Measurements from ENCODE around the gene SERTAD2.

The SERTAD2 gene

DNA sequence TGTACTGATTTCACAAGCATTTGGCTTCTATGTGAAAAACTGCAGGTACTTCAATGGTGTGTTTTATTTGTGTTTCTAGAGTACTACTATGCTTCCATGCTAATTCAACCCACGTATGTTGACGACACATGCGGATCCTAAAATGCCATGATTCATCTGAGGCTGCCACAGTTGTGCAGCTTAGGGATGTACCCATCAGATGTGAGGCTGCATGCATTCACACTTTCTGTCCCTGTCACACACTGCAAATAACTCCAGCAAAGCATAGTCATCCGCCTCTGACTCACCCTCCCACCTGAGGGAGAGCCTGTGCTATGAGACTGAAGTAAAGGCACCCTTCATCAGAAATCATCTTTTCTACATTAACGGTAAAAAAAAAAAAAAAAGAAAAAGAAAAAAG, 22.1 kb upstream of the SERTAD2 start:
- no peak for DNase-seq (ENCODE audit: low spot score)

DNA sequence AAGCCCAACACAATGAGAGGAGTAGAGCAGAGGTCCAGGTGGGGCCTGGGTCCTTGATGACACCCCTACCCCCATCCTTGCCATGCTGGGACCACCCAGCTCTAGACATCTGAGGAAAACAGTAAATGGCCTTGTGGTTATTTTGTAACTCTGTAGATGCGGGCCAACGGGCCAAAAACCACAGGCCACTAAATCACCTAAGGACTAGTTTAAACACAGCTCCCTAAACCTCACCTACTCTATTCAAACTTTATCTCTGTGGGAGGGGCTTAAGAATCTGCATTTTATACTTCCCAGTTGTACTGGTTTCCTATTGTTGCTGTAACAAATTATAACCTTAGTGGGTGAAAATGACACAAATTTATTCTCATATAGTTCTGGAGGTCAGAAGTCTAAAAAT, 19.0 kb upstream of the SERTAD2 start:
- no peak for DNase-seq (ENCODE audit: low spot score)

DNA sequence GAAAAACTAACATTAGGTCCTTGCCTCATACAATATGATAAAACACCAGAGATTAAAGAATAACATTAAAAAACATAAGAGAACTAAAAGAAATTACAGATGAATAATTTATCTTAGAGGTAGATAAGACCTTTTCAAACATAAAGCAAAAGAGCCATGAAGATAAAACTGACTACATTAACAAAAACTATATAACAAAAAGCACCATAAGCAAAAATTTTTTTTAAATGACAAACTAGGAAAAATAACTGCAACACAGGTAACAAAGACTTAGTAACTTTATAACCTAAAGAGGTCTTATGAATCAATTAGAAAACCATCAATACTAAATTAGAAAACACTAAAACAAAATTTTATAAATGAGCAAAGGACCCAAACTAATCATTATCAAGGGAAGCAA, 16.3 kb upstream of the SERTAD2 start:
- no peak for DNase-seq (ENCODE audit: low spot score)

GRCh38 chr2:64669288-64669687, 15.6 kb upstream of the SERTAD2 start:
- DNase-seq (ENCODE audit: low spot score): no peak

- no peak for DNase-seq (ENCODE audit: low spot score)
These were observed 14.8 kb upstream of the SERTAD2 start for GRCh38 chr2:64668542-64668941.

GRCh38 chr2:64667535-64667934, 13.8 kb upstream of the SERTAD2 start:
- no peak for DNase-seq (ENCODE audit: low spot score)

GRCh38 chr2:64666810-64667438, 13.2 kb upstream of the SERTAD2 start:
- no peak for DNase-seq (ENCODE audit: low spot score)

DNA sequence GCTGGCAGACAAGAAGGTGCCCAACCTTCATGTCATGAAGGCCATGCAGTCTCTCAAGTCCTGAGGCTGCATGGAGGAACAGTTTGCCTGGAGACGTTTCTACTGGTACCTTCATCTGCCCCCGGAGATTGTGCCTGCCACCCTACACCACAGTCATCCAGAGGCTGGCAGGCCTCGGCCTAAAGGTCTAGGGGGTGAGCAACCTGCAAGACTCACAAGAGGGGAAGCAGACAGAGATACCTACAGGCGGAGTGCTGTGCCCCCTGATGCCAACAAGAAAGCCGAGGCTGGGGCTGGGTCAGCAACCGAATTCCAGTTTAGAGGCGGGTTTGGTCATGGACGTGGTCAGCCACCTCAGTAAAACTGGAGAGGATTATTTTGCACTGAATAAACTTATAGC, 12.0 kb upstream of the SERTAD2 start:
- no peak for DNase-seq (ENCODE audit: low spot score)

DNA sequence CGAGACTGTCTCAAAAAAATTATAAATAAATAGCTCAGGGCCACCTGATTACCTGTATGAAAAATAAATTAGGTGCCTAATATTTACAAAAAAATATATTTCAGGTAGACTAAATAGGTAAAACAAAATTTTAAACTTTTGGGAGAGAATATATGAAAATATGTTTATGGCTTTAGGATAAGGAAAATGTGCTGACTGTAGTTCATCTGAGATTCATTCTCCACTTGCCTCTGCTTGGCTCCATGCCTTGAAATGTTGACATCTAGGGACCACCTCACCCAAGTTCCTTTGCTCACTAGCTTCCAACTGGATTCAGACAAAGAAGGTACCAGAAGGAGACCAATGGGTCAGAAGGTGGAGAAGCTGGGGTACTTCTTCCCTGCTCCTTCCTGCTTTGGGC, 9.7 kb upstream of the SERTAD2 start:
- DNase-seq (ENCODE audit: low spot score): no peak

DNA sequence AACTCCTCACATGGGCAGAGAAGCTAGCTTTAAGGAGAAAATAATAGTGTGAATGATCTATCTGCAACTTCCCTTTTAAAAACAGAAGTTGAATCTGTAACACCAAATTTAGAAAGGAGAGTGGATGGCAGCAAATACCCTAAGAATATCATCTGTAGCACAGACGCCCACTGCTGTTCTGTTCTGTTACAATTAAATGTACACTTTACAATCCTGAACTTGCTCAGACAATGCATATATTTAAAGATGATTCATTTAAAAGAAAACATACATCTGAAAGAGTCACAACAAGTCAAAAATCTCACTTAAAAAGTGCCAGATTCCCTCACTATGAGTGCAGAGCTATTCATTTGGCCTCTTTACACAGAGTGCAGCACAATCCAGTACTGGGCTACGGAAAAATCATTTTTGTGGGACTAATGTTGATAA, 8.0 kb upstream of the SERTAD2 start:
- DNase-seq (ENCODE audit: low spot score): no peak

DNA sequence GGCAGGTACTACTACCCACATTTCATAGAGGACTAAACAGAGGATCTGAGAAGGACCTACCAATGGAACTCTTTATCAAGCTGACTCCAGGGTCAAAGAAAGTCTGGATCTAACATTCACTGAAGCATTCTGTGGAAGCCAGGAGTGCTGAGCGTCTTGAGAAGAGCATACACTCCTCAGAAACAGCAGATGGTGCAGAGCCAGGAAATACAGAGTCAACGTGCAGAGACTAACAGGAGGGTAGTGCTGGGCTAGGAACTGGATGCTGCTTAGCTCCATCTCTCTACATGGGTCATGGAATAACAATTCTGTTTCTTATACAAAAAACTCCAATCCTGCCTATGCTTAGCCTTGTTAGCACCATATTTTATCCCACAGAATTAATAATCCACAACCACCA, 5.5 kb upstream of the SERTAD2 start:
- no peak for DNase-seq (ENCODE audit: low spot score)

- no peak for DNase-seq (ENCODE audit: low spot score)
These were observed 4.6 kb upstream of the SERTAD2 start for GRCh38 chr2:64658269-64658668.

GRCh38 chr2:64657411-64657810, 3.7 kb upstream of the SERTAD2 start:
- no peak for DNase-seq (ENCODE audit: low spot score)

DNA sequence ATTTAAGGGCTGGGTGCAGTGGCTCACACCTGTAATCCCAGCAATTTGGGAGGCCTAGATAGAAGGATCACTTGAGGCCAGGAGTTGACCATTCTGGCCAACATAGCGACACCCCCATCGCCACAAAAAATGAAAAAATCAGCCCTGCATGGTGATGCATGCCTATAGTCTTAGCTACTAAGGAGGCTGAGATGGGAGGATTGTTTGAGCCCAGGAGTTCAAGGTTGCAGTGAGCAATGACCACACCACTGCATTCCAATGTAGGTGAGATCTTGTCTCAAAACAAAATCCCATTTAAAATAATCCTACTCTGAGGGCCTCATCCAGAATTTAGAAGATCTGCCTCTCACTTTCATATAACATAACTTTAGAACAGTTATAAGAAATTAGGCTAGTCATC, 2.7 kb upstream of the SERTAD2 start:
- no peak for DNase-seq (ENCODE audit: low spot score)

- DNase-seq (ENCODE audit: low spot score): no peak
These were observed 2.2 kb upstream of the SERTAD2 start for GRCh38 chr2:64655873-64656272.

- peak; percentile 42 for DNase-seq (ENCODE audit: low spot score)
These were observed 1.4 kb upstream of the SERTAD2 start for GRCh38 chr2:64655018-64655664.

- DNase-seq (ENCODE audit: low spot score): peak; percentile 89
These were observed 524 bp upstream of the SERTAD2 start for GRCh38 chr2:64654063-64654811.

DNA sequence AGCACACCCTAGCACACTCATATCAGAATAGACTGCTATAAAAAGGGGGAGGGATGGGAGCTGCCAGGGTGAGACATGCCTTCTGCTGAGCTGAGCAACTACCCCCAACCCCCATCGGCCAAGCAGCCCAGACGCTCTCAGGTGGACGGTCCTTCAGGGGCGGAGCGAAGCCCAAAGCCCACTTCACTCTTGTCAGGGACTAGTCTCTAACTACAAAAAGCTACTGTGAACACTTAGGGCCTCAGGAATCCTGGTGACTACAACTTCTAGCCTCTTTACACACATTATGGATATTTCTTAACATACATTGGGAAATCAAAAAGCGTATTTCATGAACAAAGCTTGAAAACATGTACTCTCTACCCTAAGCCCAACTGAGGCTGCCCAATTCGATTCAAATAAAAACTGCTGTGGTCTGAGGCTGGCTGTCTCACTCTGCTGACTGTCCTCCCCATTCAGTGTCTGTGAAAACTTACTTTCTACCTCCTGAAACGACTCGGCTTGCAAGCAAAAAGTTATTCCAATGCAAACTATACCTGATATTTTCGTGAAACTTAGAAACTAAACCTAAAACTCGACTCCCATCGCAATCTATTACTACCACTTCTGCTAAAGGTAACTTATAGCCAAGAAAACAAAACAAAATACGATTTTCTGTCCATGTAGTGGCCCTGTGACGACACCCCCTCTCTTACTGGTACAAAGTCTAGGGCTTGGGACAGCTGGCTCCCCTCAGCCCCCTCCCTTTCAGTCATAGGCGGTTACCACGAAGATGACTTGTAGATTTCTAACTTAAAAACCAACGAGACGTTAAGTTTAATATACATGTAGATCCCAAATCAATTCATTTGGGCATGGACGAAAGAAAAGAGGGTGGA, 1.2 kb downstream of the SERTAD2 start:
- peak; percentile 55 for DNase-seq (ENCODE audit: low spot score)

DNA sequence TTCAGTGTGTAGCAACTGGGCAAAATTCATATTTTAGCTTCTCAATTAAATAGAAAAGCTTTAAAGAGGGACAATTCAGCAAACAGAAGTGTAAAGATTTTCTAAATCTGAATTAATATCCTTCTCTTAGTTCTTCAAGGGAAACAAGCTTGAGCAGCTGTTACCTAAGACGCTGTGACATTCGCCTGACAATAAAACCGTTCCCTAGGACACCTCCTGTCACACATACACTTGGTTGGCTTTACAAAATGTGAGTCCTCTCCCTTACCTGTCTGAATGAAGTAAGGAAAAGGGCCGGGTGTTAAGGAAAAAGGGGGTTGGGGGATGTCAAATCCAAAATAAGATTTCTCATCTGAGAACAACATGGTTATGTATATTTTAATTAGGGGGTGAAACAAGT, 2.1 kb downstream of the SERTAD2 start:
- DNase-seq (ENCODE audit: low spot score): no peak

DNA sequence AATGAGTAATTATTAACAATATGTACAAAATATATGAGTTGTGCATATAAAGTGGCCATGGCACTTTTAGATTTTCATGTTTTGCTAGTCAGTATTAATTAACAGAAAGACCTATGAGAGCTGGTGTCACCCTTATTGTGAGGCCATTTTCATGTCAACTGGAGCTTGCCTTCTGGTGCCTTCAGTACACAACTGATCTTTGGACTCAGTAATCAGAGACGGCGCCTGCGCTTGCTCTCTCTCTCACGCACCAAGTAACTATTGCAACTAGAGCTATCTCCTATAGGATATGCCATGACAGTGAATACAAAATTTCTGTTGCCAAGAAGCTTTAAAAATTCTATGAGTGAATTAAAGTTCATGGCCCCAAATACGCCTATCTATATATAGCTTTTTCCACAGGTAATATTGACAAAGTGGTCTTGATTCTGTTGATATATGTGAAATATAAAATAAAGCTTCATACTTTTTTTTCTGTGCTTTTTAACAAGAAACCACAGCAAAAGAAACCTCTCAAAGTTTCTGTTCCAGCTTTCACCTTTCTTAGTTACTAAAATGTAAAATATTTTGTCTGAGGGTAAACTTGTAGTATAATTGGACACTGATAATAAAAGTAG, 2.9 kb downstream of the SERTAD2 start:
- no peak for DNase-seq (ENCODE audit: low spot score)

GRCh38 chr2:64650296-64650695, 3.4 kb downstream of the SERTAD2 start:
- no peak for DNase-seq (ENCODE audit: low spot score)

- DNase-seq (ENCODE audit: low spot score): no peak
These were observed 4.1 kb downstream of the SERTAD2 start for GRCh38 chr2:64649626-64650025.
